ENCODE measurements around the gene RPS2. TPM values are rescaled to one million over a fixed set of nuclear protein-coding genes. Genes with fewer than 3 reads are reported as not detected.

The RPS2 gene
- total RNA-seq, 2 experiments from 2014 or later: 2,461 to 3,120 TPM

- Histone ChIP-seq H3K4me3 (ENCODE audit: low read depth, low read length, poor library complexity, severe bottlenecking) (no peak overlapping the region), H3K4me1 (ENCODE audit: insufficient read depth, low read length, poor library complexity, severe bottlenecking) (peaks cover 6% of the 10 kb centered on the region), H3K9me3 (ENCODE audit: low read length) (no peaks in the 10 kb centered on the region), H3K36me3 (ENCODE audit: insufficient read depth, low read length) (no peaks in the 10 kb centered on the region), H3K27ac (ENCODE audit: low read depth, low read length, poor library complexity, severe bottlenecking) (no peak overlapping the region), H3K4me2 (ENCODE audit: low read length) (no peak overlapping the region), H2AFZ (ENCODE audit: low read length) (no peak overlapping the region), H3K79me2 (ENCODE audit: insufficient read depth, low read depth, low read length) (no peaks in the 10 kb centered on the region), H3K9me2 (ENCODE audit: insufficient read depth, low read length) (no peaks in the 10 kb centered on the region), H4K20me1 (ENCODE audit: insufficient read depth, low read length) (no peaks in the 10 kb centered on the region)
- DNase-seq (ENCODE audit: low spot score): no peak
- intact Hi-C loops (cut with micrococcal nuclease; ENCODE audit: unreplicated experiment): no loop called here
- TF ChIP-seq, protein P1, sequence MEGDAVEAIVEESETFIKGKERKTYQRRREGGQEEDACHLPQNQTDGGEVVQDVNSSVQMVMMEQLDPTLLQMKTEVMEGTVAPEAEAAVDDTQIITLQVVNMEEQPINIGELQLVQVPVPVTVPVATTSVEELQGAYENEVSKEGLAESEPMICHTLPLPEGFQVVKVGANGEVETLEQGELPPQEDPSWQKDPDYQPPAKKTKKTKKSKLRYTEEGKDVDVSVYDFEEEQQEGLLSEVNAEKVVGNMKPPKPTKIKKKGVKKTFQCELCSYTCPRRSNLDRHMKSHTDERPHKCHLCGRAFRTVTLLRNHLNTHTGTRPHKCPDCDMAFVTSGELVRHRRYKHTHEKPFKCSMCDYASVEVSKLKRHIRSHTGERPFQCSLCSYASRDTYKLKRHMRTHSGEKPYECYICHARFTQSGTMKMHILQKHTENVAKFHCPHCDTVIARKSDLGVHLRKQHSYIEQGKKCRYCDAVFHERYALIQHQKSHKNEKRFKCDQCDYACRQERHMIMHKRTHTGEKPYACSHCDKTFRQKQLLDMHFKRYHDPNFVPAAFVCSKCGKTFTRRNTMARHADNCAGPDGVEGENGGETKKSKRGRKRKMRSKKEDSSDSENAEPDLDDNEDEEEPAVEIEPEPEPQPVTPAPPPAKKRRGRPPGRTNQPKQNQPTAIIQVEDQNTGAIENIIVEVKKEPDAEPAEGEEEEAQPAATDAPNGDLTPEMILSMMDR (conservative IDR thresholded peaks at IDR 0.05; ENCODE audit: low read length): no peak
- TF ChIP-seq EZH2phosphoT487 (IDR thresholded peaks at IDR 0.05; ENCODE audit: borderline replicate concordance, low read depth, low read length): no peak
- no TSS peak for BruUV-seq (replicated peaks)
- CTCF ChIA-PET (ENCODE audit: unreplicated experiment): no interaction called here
- POLR2A ChIA-PET: no interaction called here
Observed at GRCh38 chr16:1933097-1933661, 31.4 kb downstream of the RPS2 start.

DNA sequence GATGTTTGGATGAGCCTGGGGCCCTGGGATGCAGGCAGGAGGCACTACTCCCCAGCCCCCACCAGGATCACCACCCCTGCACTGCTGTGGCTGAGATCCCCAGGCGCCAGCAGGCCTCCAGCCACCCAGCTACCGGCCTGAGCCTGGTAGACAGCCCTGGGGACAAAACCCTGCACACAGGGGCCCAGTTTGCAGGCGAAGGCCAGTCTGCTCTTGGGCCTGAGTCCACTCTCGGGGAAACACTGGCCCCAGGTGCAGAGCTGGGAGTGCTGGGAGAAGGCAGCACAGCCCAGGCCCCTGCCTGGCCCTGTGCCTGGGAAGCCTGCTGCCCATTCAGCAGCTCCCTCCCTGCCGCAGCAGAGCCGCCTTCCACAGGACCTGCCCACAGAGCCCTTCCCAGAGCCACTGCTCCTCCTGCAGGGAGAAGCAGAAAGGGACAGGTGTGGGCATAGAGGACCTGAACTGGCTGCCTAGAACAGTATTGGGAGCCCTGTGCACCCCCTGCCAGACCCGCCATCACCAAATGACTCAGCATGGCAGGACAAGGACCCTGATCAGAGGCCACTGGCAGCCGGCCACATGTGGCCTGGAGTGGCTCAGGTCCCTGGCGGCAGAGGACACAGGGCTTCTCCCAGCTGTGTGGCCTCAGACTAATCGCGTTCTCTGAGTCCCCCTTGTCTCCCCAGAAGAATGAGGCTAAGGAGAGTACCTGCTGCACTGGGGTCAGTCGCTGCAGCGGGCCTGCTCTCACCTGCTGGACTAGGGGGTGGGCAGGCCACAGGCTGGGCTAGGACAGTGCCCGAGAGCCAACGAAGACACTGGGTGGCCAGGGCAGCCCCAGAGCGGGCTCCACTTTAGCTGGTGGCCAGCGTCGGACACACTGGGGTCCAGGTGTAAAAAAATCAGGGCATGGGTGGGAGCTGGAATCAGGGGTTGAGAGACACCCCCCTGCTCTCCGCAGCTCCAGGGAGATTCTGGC lies 32.3 kb downstream of the RPS2 start:
- H3K79me2 ChIP-seq (ENCODE audit: insufficient read depth, low read depth, low read length): no peaks in the 10 kb centered on the region
- intact Hi-C loops (cut with micrococcal nuclease; ENCODE audit: unreplicated experiment): no loop called here
- H3K4me2 ChIP-seq (ENCODE audit: low read length): no peak overlapping the region
- no peaks in the 10 kb centered on the region for H3K9me3 ChIP-seq (ENCODE audit: low read length)
- H3K4me1 ChIP-seq (ENCODE audit: insufficient read depth, low read length, poor library complexity, severe bottlenecking): peaks cover 6% of the 10 kb centered on the region
- no peaks in the 10 kb centered on the region for H3K36me3 ChIP-seq (ENCODE audit: insufficient read depth, low read length)
- TF ChIP-seq, protein P1 (conservative IDR thresholded peaks at IDR 0.05; ENCODE audit: low read length): no peak
- TF ChIP-seq EZH2phosphoT487 (IDR thresholded peaks at IDR 0.05; ENCODE audit: borderline replicate concordance, low read depth, low read length): no peak
- no peak overlapping the region for H2AFZ ChIP-seq (ENCODE audit: low read length)
- BruUV-seq (replicated peaks): no TSS peak
- H4K20me1 ChIP-seq (ENCODE audit: insufficient read depth, low read length): no peaks in the 10 kb centered on the region
- ChIA-PET POLR2A (no interaction called here), CTCF (ENCODE audit: unreplicated experiment) (no interaction called here)
- no peak for DNase-seq (ENCODE audit: low spot score)
- no peak overlapping the region for H3K27ac ChIP-seq (ENCODE audit: low read depth, low read length, poor library complexity, severe bottlenecking)
- no peak overlapping the region for H3K4me3 ChIP-seq (ENCODE audit: low read depth, low read length, poor library complexity, severe bottlenecking)
- H3K9me2 ChIP-seq (ENCODE audit: insufficient read depth, low read length): no peaks in the 10 kb centered on the region

- no peaks in the 10 kb centered on the region for H3K79me2 ChIP-seq (ENCODE audit: insufficient read depth, low read depth, low read length)
- H4K20me1 ChIP-seq (ENCODE audit: insufficient read depth, low read length): no peaks in the 10 kb centered on the region
- no peak for TF ChIP-seq EZH2phosphoT487 (IDR thresholded peaks at IDR 0.05; ENCODE audit: borderline replicate concordance, low read depth, low read length)
- TF ChIP-seq, protein P1 (conservative IDR thresholded peaks at IDR 0.05; ENCODE audit: low read length): no peak
- intact Hi-C loops (cut with micrococcal nuclease; ENCODE audit: unreplicated experiment): no loop called here
- H3K27ac ChIP-seq (ENCODE audit: low read depth, low read length, poor library complexity, severe bottlenecking): no peak overlapping the region
- ChIA-PET CTCF (ENCODE audit: unreplicated experiment) (no interaction called here), POLR2A (interaction anchor here (0.6 kb wide), 1 partner anchor 9 kb away, joined by 3 read pairs; no protein-coding TSS in a partner anchor)
- no peak for DNase-seq (ENCODE audit: low spot score)
- no peaks in the 10 kb centered on the region for H3K36me3 ChIP-seq (ENCODE audit: insufficient read depth, low read length)
- no TSS peak for BruUV-seq (replicated peaks)
- no peak overlapping the region for H3K4me2 ChIP-seq (ENCODE audit: low read length)
- H2AFZ ChIP-seq (ENCODE audit: low read length): peak overlapping the region; percentile 71; the same call in 1 of the 2 replicates
- no peaks in the 10 kb centered on the region for H3K9me3 ChIP-seq (ENCODE audit: low read length)
- no peaks in the 10 kb centered on the region for H3K9me2 ChIP-seq (ENCODE audit: insufficient read depth, low read length)
- peaks cover 6% of the 10 kb centered on the region for H3K4me1 ChIP-seq (ENCODE audit: insufficient read depth, low read length, poor library complexity, severe bottlenecking)
- no peak overlapping the region for H3K4me3 ChIP-seq (ENCODE audit: low read depth, low read length, poor library complexity, severe bottlenecking)
Observed at GRCh38 chr16:1930338-1930720, 34.3 kb downstream of the RPS2 start.

Measured in OCI-LY7 (cell line).